HCT116 (cell line): Measurements from ENCODE around the gene LATS1. TPM values are rescaled to one million over a fixed set of nuclear protein-coding genes. Genes with fewer than 3 reads are reported as not detected.

ENCODE experiments used
- ATAC-seq: fragments of 200-7000 bp; cut with Tn5 transposase; 2 replicates; pipeline ENCODE4 v1.9.1; 2020; ENCODE audit warnings: mild to moderate bottlenecking, moderate library complexity
- BruUV-seq: library from RNA; stranded (reverse); fragments of 400-500 nt; replicated peaks from 2 replicates; lab custom pipeline; 2021; lab: Mats Ljungman, UMichigan
- CTCF ChIA-PET: fragments of 300-600 bp; sonication (Branson Sonifier 250); formaldehyde crosslinking; loops from one replicate; lab custom pipeline; 2021; ENCODE audit warnings: antibody characterized with exemption; lab: Charles Lee
- POLR2A ChIA-PET: fragments of 300-600, 350-600 bp; sonication (Branson Sonifier 250); formaldehyde crosslinking; loops from one replicate; lab custom pipeline; 2021; ENCODE audit warnings: antibody characterized with exemption; lab: Charles Lee
- RAD21 ChIA-PET, 2 experiments: fragments of 300-600 bp; sonication (Branson Sonifier 250); formaldehyde crosslinking; loops; one replicate each; lab custom pipeline; 2023; ENCODE audit warnings: low total read pairs in 2 of 2; ENCODE audit not compliant: uncharacterized antibody in 2 of 2, unreplicated experiment in 2 of 2, low non-redundant PET in 1 of 2; lab: Charles Lee
- DNase-seq: peaks from one replicate; pipeline ENCODE4 v3.0.0-alpha.2; 2010; ENCODE audit warnings: low read depth, low spot score
- H2AFZ ChIP-seq: fragments of 200-600 bp; shearing (Covaris generic), sonication (generic); 2 replicates; pipeline ENCODE4 v1.6.1; 2017; ENCODE audit warnings: low read depth, mixed run types, mixed read lengths, antibody characterized with exemption, low read length; ENCODE audit not compliant: poor library complexity, severe bottlenecking
- H3K27ac ChIP-seq: 2 replicates; pipeline ENCODE4 v1.5.1; 2012; ENCODE audit warnings: low read depth, low read length
- H3K27me3 ChIP-seq: fragments of 200-600 bp; sonication (generic); 2 replicates; pipeline ENCODE4 v1.6.1; 2016; ENCODE audit warnings: mixed run types, low read length, mixed read lengths; ENCODE audit not compliant: insufficient read depth
- H3K36me3 ChIP-seq, 2 experiments: fragments of 200-500 bp in 1 of 2; fragments of 200-600 bp in 1 of 2; sonication (Bioruptor generic) in 1 of 2; sonication (generic) in 1 of 2; 2 replicates each; pipeline versions ENCODE4 v1.5.1 to v1.6.1; 2014 to 2016; ENCODE audit warnings: low read length in 2 of 2, inconsistent platforms in 1 of 2, mixed read lengths in 1 of 2, mixed run types in 1 of 2; ENCODE audit not compliant: insufficient read depth in 2 of 2, control insufficient read depth in 1 of 2
- H3K4me1 ChIP-seq, 2 experiments: fragments of 200-600 bp in 1 of 2; sonication (generic) in 1 of 2; 2 replicates each; pipeline versions ENCODE4 v1.5.1 to v1.6.1; 2012 to 2017; ENCODE audit warnings: low read length in 2 of 2, inconsistent platforms in 1 of 2, mild to moderate bottlenecking in 1 of 2, mixed read lengths in 1 of 2, mixed run types in 1 of 2, moderate library complexity in 1 of 2; ENCODE audit not compliant: insufficient read depth in 2 of 2, control insufficient read depth in 1 of 2
- H3K4me2 ChIP-seq: fragments of 200-600 bp; sonication (generic); 2 replicates; pipeline ENCODE4 v1.6.1; 2017; ENCODE audit warnings: mixed run types, low read length, mixed read lengths
- H3K4me3 ChIP-seq, 2 experiments: fragments of 200-600 bp in 1 of 2; sonication (generic) in 1 of 2; replicated peaks in 1 of 2; 2 replicates each; pipeline ENCODE4 v1.5.1; 2011 to 2016; ENCODE audit warnings: low read length in 2 of 2, control low read depth in 1 of 2, low read depth in 1 of 2, mild to moderate bottlenecking in 1 of 2, mixed read lengths in 1 of 2, mixed run types in 1 of 2
- H3K79me2 ChIP-seq: fragments of 200-600 bp; sonication (generic); 2 replicates; pipeline ENCODE4 v1.6.1; 2017; ENCODE audit warnings: mild to moderate bottlenecking, mixed run types, low read length, moderate library complexity, mixed read lengths; ENCODE audit not compliant: insufficient read depth
- H3K9ac ChIP-seq: fragments of 200-600 bp; sonication (generic); 2 replicates; pipeline ENCODE4 v1.6.1; 2016; ENCODE audit warnings: low read length, mixed read lengths
- H3K9me2 ChIP-seq: fragments of 200-600 bp; sonication (generic), shearing (Covaris generic); 2 replicates; pipeline ENCODE4 v1.6.1; 2017; ENCODE audit warnings: mixed run types, mild to moderate bottlenecking, moderate library complexity; ENCODE audit not compliant: insufficient read depth
- H3K9me3 ChIP-seq, 2 experiments: fragments of 200-500 bp in 1 of 2; fragments of 200-600 bp in 1 of 2; sonication (Bioruptor generic) in 1 of 2; sonication (generic) in 1 of 2; 2 replicates each; pipeline ENCODE4 v1.6.1; 2014 to 2017; ENCODE audit warnings: low read length in 2 of 2, mixed read lengths in 2 of 2, inconsistent platforms in 1 of 2, low read depth in 1 of 2, mild to moderate bottlenecking in 1 of 2, mixed run types in 1 of 2, moderate library complexity in 1 of 2; ENCODE audit not compliant: control insufficient read depth in 1 of 2, insufficient read depth in 1 of 2
- H4K20me1 ChIP-seq: fragments of 200-600 bp; sonication (generic), shearing (Covaris generic); 2 replicates; pipeline ENCODE4 v1.6.1; 2017; ENCODE audit warnings: mixed run types, mild to moderate bottlenecking, moderate library complexity; ENCODE audit not compliant: insufficient read depth
- CBX3 ChIP-seq: IDR thresholded peaks from 2 replicates; pipeline ENCODE4 v1.6.1; 2012; ENCODE audit warnings: low read depth
- CTCF ChIP-seq, 3 experiments: fragments of 200-600 bp in 1 of 3; sonication (generic) in 1 of 3; IDR thresholded peaks in 2 of 3; conservative IDR thresholded peaks in 1 of 3; 2 replicates each; pipeline ENCODE4 v1.5.1; 2012 to 2017; ENCODE audit warnings: low read depth in 2 of 3, low read length in 2 of 3, antibody characterized with exemption in 1 of 3, borderline replicate concordance in 1 of 3, control low read depth in 1 of 3, mild to moderate bottlenecking in 1 of 3, mixed read lengths in 1 of 3, mixed run types in 1 of 3, moderate library complexity in 1 of 3; ENCODE audit not compliant: insufficient read depth in 1 of 3
- EGR1 ChIP-seq: IDR thresholded peaks from 2 replicates; pipeline ENCODE4 v1.6.1; 2012; ENCODE audit warnings: low read depth
- ELF1 ChIP-seq: IDR thresholded peaks from 2 replicates; pipeline ENCODE4 v1.6.1; 2012; ENCODE audit warnings: low read depth, borderline replicate concordance
- FOSL1 ChIP-seq: IDR thresholded peaks from 2 replicates; pipeline ENCODE4 v1.6.1; 2012; ENCODE audit warnings: low read depth
- MAX ChIP-seq: IDR thresholded peaks from 2 replicates; pipeline ENCODE4 v1.6.1; 2012
- POLR2A ChIP-seq: IDR thresholded peaks from 2 replicates; pipeline ENCODE4 v1.7.0; 2011; ENCODE audit warnings: borderline replicate concordance; ENCODE audit not compliant: insufficient read depth, insufficient read length; ENCODE audit errors: extremely low read depth
- POLR2AphosphoS5 ChIP-seq: IDR thresholded peaks from 2 replicates; pipeline ENCODE4 v1.6.1; 2011; ENCODE audit warnings: mild to moderate bottlenecking, low read depth, low read length, moderate library complexity
- SIN3A ChIP-seq: IDR thresholded peaks from 2 replicates; pipeline ENCODE4 v1.6.1; 2012; ENCODE audit warnings: low read depth
- SP1 ChIP-seq: IDR thresholded peaks from 2 replicates; pipeline ENCODE4 v1.6.1; 2012; ENCODE audit warnings: low read depth
- TCF7L2 ChIP-seq: IDR thresholded peaks from 2 replicates; pipeline ENCODE4 v1.7.0; 2011; ENCODE audit warnings: borderline replicate concordance, inconsistent platforms; ENCODE audit not compliant: insufficient read depth, insufficient read length; ENCODE audit errors: extremely low read depth
- YY1 ChIP-seq: IDR thresholded peaks from 2 replicates; pipeline ENCODE4 v1.6.1; 2011; ENCODE audit warnings: low read length, low read depth, moderate library complexity, mild to moderate bottlenecking; ENCODE audit not compliant: insufficient replicate concordance; ENCODE audit errors: extremely low read depth
- ZFX ChIP-seq: fragments of 450-650 bp; IDR thresholded peaks from 2 replicates; pipeline ENCODE4 v1.6.1; 2017
- ZNF274 ChIP-seq: fragments of 200-500 bp; sonication (Bioruptor generic); IDR thresholded peaks from 2 replicates; pipeline ENCODE4 v1.6.1; 2014; ENCODE audit warnings: mild to moderate bottlenecking, low read depth, low read length, inconsistent platforms
- intact Hi-C: fragments of 100-400 bp; cut with micrococcal nuclease; formaldehyde crosslinking; loops from 2 replicates; pipeline ENCODE4 v1.10.0; 2022
- total RNA-seq: library from RNA; stranded (reverse); gene quantifications from one replicate; pipeline ENCODE4 v1.2.1, GENCODE V29; 2021; ENCODE audit not compliant: unreplicated experiment

Gene LATS1
- total RNA-seq, 1 experiment from 2014 or later, result 21.6 TPM

- Histone ChIP-seq H3K9me3 (no peaks in the 10 kb centered on the region), H4K20me1 (peaks cover 7% of the 10 kb centered on the region; the same call in 1 of the 2 replicates), H3K9ac (peak within 1 kb of the TSS; percentile 98), H3K4me1 (peaks cover 17 to 28% of the 10 kb centered on the region in 2 experiments), H3K9me2 (no peaks in the 10 kb centered on the region), H3K27ac (peak within 1 kb of the TSS; percentile 94), H3K4me2 (peak within 1 kb of the TSS; percentile 91), H3K79me2 (peaks cover 68% of the 10 kb centered on the region), H2AFZ (no peak within 1 kb of the TSS), H3K27me3 (no peaks in the 10 kb centered on the region), H3K36me3 (no peaks in the 10 kb centered on the region), H3K4me3 (peak within 1 kb of the TSS; percentile 85 to 99)
- TF ChIP-seq ELF1 (no peak), TCF7L2 (no peak), ZNF274 (no peak), FOSL1 (no peak), SP1 (0 out of 2 replicates have a peak, but pooled peaks have one; percentile 7), POLR2AphosphoS5 (peak; percentile 90), CTCF (IDR thresholded peaks at IDR 0.05 in 2 of 3, conservative IDR thresholded peaks at IDR 0.05 in 1 of 3; ENCODE audit: borderline replicate concordance in 1 of 3, insufficient read depth in 1 of 3, low read depth in 2 of 3, low read length in 2 of 3) (no peak), EGR1 (no peak), CBX3 (peak; percentile 33; the same call in 1 of the 2 replicates), POLR2A (peak; percentile 41), YY1 (peak; percentile 24), ZFX (peak; percentile 63; the same call in 1 of the 2 replicates), MAX (peak; percentile 70), SIN3A (peak; percentile 73)
- ATAC-seq (peak; percentile 85), DNase-seq (peak; percentile 72)
- ChIA-PET RAD21 (interaction anchor here in 1 of 2 experiments (0.7 kb wide), 1 partner anchor 47 kb away, joined by 3 read pairs; no protein-coding TSS in a partner anchor), POLR2A (interaction anchor here (0.7 kb wide), 1 partner anchor 216 kb away, joined by 3 read pairs; no protein-coding TSS in a partner anchor), CTCF (no interaction called here)
- intact Hi-C loops, result no loop called here
- BruUV-seq, result TSS peak; percentile 48
Measured at GRCh38 chr6:149749594-149750135, 31.8 kb upstream of the LATS1 start, which contains the start of gene PCMT1. PCMT1 (plus strand) TSS chr6:149749741; CDS start chr6:149749902, 161 bp downstream.
